ENCODE data around the gene RAB43.
"Not testable (repeated sequence)": the region's sequence is repeated elsewhere in the genome, so short reads cannot be mapped to it uniquely, and the experiment has no call there.

Gene RAB43

GRCh38 chr3:129144786-129145185 is 23.2 kb upstream of the RAB43 start:
- Histone ChIP-seq H3K27ac (ENCODE audit: extremely low read depth, low read depth, low read length) (no peak overlapping the region), H3K4me1 (ENCODE audit: control insufficient read depth, insufficient read depth, low read length) (no peaks in the 10 kb centered on the region), H3K36me3 (ENCODE audit: control insufficient read depth in 2 of 2, insufficient read depth in 1 of 2, low read length in 2 of 2) (peaks cover 5 to 59% of the 10 kb centered on the region in 2 experiments; a peak in 2 of 3 replicates), H3K4me3 (ENCODE audit: low read depth, low read length) (no peak overlapping the region), H3K9me3 (ENCODE audit: control insufficient read depth, insufficient read depth, low read depth, low read length) (no peaks in the 10 kb centered on the region)
- TF ChIP-seq HOXC10 (CRISPR knock-in tag; IDR thresholded peaks at IDR 0.05) (no peak), ZNF280C (tag by site-specific recombination; IDR thresholded peaks at IDR 0.05) (no peak), ZNF23 (tag by site-specific recombination; IDR thresholded peaks at IDR 0.05; ENCODE audit: borderline replicate concordance) (no peak)
- CTCF ChIA-PET, result interaction anchor here (0.6 to 1.5 kb wide), 3 partner anchors 16 to 174 kb away, joined by 3 to 7 read pairs (median 5); partner anchors contain the start of gene ISY1
- POLR2A ChIA-PET, result no interaction called here

- POLR2A ChIA-PET; CTCF ChIA-PET; H3K4me1 ChIP-seq (ENCODE audit: control insufficient read depth, insufficient read depth, low read length); H3K27ac ChIP-seq (ENCODE audit: extremely low read depth, low read depth, low read length); H3K9me3 ChIP-seq (ENCODE audit: control insufficient read depth, insufficient read depth, low read depth, low read length); H3K4me3 ChIP-seq (ENCODE audit: low read depth, low read length): not testable (repeated sequence)
- peak; percentile 21; the same call in 1 of the 2 replicates for TF ChIP-seq ZNF623 (tag by site-specific recombination; IDR thresholded peaks at IDR 0.05)
- peak; percentile 23; the same call in 1 of the 2 replicates for TF ChIP-seq ZNF140 (tag by site-specific recombination; IDR thresholded peaks at IDR 0.05)
- TF ChIP-seq ZNF518A (tag by site-specific recombination; conservative IDR thresholded peaks at IDR 0.05; ENCODE audit: low read depth), result peak; percentile 62; the same call in 1 of the 2 replicates
- peak; percentile 42; the same call in 1 of the 2 replicates for TF ChIP-seq ZBTB11 (tag by site-specific recombination; conservative IDR thresholded peaks at IDR 0.05; ENCODE audit: low read depth)
- TF ChIP-seq ZNF394 (tag by site-specific recombination; IDR thresholded peaks at IDR 0.05; ENCODE audit: borderline replicate concordance), result peak; percentile 57; the same call in 1 of the 2 replicates
- peak; percentile 38 for TF ChIP-seq ZNF426 (tag by site-specific recombination; IDR thresholded peaks at IDR 0.05)
- peaks cover 13 to 51% of the 10 kb centered on the region in 2 experiments; a peak in 2 of 3 replicates for H3K36me3 ChIP-seq (ENCODE audit: control insufficient read depth in 2 of 2, insufficient read depth in 1 of 2, low read length in 2 of 2)
Observed at GRCh38 chr3:129141011-129141410, 19.4 kb upstream of the RAB43 start.

- H3K4me3 ChIP-seq (ENCODE audit: low read depth, low read length), result no peak overlapping the region
- POLR2A ChIA-PET, result no interaction called here
- CTCF ChIA-PET, result interaction anchor here (0.7 kb wide), 2 partner anchors 102 to 115 kb away, joined by 3 read pairs; no protein-coding TSS in a partner anchor
- no peaks in the 10 kb centered on the region for H3K9me3 ChIP-seq (ENCODE audit: control insufficient read depth, insufficient read depth, low read depth, low read length)
- no peak overlapping the region for H3K27ac ChIP-seq (ENCODE audit: extremely low read depth, low read depth, low read length)
- H3K36me3 ChIP-seq (ENCODE audit: control insufficient read depth in 2 of 2, insufficient read depth in 1 of 2, low read length in 2 of 2), result peaks cover 10 to 42% of the 10 kb centered on the region in 2 experiments; a peak in 2 of 3 replicates
- H3K4me1 ChIP-seq (ENCODE audit: control insufficient read depth, insufficient read depth, low read length), result no peaks in the 10 kb centered on the region
- no peak for TF ChIP-seq HOXC10 (CRISPR knock-in tag; IDR thresholded peaks at IDR 0.05)
- no peak for TF ChIP-seq ZNF121 (tag by site-specific recombination; IDR thresholded peaks at IDR 0.05)
- no peak for TF ChIP-seq GLIS2 (tag by site-specific recombination; IDR thresholded peaks at IDR 0.05)
- TF ChIP-seq KLF17 (tag by site-specific recombination; IDR thresholded peaks at IDR 0.05), result no peak
- TF ChIP-seq ZNF837 (tag by site-specific recombination; IDR thresholded peaks at IDR 0.05), result no peak
- no peak for TF ChIP-seq AEBP2 (tag by site-specific recombination; IDR thresholded peaks at IDR 0.05; ENCODE audit: borderline replicate concordance)
Observed at GRCh38 chr3:129139911-129140310, 18.3 kb upstream of the RAB43 start.
